DMS79 (cell line): ENCODE data around the gene PRDM1.

Experiments
- DNase-seq: peaks from one replicate; lab custom pipeline; 2025; lab: John Stamatoyannopoulos, UW

The PRDM1 gene

DNA sequence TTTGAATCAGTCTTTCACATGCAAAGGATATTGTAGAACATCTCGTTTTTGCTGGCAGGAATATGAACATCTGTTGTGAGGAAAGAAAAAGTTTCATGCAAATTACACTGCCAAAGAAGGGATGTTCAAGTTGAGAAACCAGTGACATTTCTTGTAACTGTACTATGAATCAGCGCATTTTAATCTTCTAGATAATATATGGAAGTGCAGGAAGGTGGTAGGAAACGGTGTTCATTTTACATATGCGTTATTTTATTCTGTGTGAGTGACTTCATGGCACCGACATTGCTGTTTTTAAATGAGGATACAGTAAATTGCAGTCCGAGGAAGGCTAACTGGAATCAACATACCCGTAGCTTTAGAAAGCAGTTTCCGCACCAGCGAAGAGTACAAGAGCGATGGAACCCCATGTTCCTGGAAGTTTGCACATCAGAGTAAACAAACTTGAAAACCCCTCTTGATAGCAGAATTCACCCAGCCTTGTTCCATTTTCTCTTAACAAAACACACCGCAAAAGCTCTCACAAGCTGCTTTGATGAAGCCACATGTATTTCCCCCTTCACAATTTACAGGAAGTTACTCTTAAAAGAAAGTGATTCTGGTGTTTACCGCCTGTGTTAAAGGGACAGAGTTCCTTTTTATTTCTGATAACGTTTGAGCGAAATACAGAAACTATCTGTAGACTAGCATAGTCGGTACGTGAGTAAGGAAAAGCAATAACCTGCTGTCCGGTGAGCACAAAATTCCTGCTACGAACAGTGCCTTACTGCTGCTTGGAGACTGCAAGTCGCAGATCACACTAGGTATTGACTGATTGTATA lies 11.5 kb downstream of the PRDM1 start:
- DNase-seq, result no peak

DNA sequence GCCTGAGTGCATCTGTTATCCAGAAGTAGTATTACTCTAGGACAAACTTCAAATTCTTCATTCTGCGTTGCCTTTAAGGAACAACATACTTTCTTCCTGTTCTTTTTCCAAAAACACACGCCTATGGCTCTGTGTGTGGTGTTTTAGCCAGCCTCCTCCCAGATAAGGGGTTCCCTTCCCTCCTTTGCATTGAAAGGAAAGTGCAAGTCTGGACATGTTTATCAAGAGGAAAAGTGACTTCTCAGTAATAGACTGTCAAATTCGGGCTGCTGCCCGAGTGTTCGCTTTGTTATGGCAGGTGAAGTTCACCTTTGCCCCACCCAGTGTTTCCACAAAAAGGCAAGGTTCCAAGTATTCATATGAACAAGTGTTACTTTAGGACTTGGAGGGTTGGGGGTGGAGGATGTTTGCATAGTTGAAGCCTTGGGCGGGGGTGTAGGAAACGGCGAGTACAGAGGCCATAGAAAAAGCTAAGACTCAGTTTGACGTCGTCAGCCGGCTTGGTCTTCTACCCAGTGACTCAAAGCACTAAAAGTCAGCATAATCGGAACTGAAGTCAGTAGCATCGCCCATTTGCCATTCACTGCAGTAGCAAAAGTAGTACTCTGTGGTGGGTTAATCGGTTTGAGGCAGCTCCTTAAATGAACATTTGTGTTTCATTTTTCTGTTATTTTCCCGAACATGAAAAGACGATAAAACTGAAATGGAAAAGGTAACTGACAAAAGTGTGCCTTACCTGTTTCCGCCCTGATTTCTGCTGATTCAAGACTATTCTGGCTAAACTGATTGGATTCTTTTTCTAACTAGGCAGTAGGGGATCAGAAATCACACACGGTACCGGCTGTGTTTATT lies 12.5 kb downstream of the PRDM1 start:
- DNase-seq, result peak; percentile 33

DNA sequence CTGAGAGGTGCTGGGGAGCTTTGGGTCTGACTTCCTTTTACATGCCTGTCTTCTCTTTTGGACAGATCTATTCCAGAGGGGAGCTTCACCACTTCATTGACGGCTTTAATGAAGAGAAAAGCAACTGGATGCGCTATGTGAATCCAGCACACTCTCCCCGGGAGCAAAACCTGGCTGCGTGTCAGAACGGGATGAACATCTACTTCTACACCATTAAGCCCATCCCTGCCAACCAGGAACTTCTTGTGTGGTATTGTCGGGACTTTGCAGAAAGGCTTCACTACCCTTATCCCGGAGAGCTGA lies 13.1 kb downstream of the PRDM1 start:
- no peak for DNase-seq

- DNase-seq, result no peak
Observed at GRCh38 chr6:106100755-106101154, 14.6 kb downstream of the PRDM1 start.

DNA sequence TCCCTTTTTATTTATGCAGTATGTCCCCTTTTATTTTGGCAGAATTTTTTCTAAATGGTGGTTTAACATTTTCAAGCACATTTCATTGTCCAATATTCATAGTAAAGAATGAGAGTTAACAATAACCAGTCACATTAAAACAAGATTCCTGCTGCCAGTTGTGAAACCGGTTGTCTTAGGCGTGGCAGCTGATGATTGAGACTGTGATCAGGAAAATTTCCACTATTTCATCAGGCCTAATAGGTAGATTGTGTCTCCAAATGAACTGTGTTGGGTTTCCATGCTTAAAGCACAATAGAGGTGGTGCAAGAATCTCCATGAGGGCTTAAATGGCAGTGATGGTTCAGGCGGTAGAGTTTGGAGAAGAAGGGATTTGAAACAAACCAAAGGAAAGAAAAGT lies 15.3 kb downstream of the PRDM1 start:
- DNase-seq, result no peak

GRCh38 chr6:106102034-106102433 lies 15.9 kb downstream of the PRDM1 start:
- DNase-seq, result no peak

- DNase-seq, result no peak
Observed at GRCh38 chr6:106102967-106103727, 17.0 kb downstream of the PRDM1 start.

- DNase-seq, result peak; percentile 86
Observed at GRCh38 chr6:106103728-106104109, 17.6 kb downstream of the PRDM1 start.

DNA sequence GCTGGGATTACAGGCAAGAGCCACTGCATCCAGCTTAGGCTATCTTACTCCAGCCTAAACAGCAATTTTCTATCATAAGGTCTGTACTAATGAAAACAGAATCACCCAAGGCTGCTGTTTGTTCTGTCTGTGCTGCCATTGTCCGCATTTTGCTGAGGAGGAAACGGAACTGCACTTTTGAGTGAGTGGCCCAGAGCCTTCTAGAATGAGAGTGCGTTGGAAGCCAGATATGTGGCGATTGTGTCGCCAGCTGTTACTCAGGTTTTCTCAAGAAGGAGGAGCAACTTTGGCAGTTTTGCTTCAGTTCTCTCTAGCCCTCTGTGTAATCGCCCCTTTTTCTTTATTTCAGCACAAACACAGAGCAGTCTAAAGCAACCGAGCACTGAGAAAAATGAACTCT lies 18.3 kb downstream of the PRDM1 start:
- no peak for DNase-seq

DNA sequence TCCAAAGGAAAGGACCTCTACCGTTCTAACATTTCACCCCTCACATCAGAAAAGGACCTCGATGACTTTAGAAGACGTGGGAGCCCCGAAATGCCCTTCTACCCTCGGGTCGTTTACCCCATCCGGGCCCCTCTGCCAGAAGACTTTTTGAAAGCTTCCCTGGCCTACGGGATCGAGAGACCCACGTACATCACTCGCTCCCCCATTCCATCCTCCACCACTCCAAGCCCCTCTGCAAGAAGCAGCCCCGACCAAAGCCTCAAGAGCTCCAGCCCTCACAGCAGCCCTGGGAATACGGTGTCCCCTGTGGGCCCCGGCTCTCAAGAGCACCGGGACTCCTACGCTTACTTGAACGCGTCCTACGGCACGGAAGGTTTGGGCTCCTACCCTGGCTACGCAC lies 18.8 kb downstream of the PRDM1 start:
- no peak for DNase-seq

- no peak for DNase-seq
Observed at GRCh38 chr6:106105493-106105892, 19.4 kb downstream of the PRDM1 start.

GRCh38 chr6:106106276-106107042 lies 20.3 kb downstream of the PRDM1 start:
- no peak for DNase-seq

DNA sequence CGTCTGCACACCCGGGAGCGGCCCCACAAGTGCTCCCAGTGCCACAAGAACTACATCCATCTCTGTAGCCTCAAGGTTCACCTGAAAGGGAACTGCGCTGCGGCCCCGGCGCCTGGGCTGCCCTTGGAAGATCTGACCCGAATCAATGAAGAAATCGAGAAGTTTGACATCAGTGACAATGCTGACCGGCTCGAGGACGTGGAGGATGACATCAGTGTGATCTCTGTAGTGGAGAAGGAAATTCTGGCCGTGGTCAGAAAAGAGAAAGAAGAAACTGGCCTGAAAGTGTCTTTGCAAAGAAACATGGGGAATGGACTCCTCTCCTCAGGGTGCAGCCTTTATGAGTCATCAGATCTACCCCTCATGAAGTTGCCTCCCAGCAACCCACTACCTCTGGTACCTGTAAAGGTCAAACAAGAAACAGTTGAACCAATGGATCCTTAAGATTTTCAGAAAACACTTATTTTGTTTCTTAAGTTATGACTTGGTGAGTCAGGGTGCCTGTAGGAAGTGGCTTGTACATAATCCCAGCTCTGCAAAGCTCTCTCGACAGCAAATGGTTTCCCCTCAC lies 21.0 kb downstream of the PRDM1 start:
- DNase-seq, result no peak

DNA sequence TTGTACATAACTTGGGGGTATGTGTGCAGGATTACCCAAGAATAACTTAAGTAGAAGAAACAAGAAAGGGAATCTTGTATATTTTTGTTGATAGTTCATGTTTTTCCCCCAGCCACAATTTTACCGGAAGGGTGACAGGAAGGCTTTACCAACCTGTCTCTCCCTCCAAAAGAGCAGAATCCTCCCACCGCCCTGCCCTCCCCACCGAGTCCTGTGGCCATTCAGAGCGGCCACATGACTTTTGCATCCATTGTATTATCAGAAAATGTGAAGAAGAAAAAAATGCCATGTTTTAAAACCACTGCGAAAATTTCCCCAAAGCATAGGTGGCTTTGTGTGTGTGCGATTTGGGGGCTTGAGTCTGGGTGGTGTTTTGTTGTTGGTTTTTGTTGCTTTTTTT lies 22.0 kb downstream of the PRDM1 start:
- no peak for DNase-seq

GRCh38 chr6:106109029-106109428 lies 22.9 kb downstream of the PRDM1 start:
- DNase-seq, result no peak

- DNase-seq, result peak; percentile 28
Observed at GRCh38 chr6:106110164-106110826, 24.2 kb downstream of the PRDM1 start.

- no peak for DNase-seq
Observed at GRCh38 chr6:106112433-106112832, 26.3 kb downstream of the PRDM1 start.

DNA sequence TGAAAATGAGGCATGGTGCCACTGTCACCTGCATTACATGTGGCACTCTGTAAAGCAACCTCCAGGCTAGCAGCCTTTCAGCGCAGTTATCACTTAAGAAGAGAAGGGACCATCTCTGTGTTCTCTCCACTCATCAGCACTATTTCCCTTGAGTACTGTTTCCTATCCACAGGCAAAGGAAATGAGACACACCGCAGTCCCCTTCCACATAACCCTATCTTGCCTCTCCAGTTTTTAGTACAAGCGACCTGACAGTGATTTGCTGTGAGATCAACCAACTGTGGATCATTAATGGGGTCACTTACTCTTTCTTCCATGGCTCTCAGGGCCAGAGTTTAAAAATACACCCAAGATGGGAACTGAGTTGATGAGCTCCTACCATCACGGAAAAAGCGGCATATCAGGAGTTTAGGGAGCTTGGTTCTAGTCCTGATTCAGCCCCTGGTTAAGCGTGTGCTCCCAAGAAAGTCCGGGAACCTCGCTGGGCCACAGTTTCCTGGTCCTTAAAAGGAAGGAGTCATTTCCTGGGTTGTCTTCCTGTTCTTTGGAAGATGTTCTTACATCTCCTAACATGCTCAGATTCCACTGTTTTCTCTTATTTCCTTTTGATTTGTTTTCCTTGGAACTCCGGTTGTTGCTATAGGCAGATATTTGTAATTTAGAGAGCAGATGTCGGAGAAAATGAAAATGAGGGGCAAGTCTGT lies 27.3 kb downstream of the PRDM1 start:
- no peak for DNase-seq

- no peak for DNase-seq
Observed at GRCh38 chr6:106114492-106114891, 28.4 kb downstream of the PRDM1 start.

GRCh38 chr6:106115286-106115685 lies 29.1 kb downstream of the PRDM1 start:
- DNase-seq, result no peak
